Osteocyte (in vitro differentiated cells): ENCODE results near the gene RAB4A. TPM values are rescaled to one million over a fixed set of nuclear protein-coding genes. Genes with fewer than 3 reads are reported as not detected.

Experiments used
- DNase-seq: peaks from one replicate; pipeline ENCODE4 v3.0.0; 2021; ENCODE audit warnings: mixed read lengths; ENCODE audit not compliant: unreplicated experiment; ENCODE audit errors: extremely low spot score
- H3K27ac Mint-ChIP-seq: one replicate; pipeline ENCODE4 v1.8.0; 2021; ENCODE audit warnings: mild to moderate bottlenecking, mixed read lengths; ENCODE audit not compliant: unreplicated experiment
- H3K27me3 Mint-ChIP-seq: one replicate; pipeline ENCODE4 v1.8.0; 2021; ENCODE audit warnings: mixed read lengths; ENCODE audit not compliant: unreplicated experiment
- H3K36me3 Mint-ChIP-seq: one replicate; pipeline ENCODE4 v1.8.0; 2021; ENCODE audit warnings: mixed read lengths; ENCODE audit not compliant: unreplicated experiment
- H3K4me1 Mint-ChIP-seq: one replicate; pipeline ENCODE4 v1.8.0; 2021; ENCODE audit warnings: mixed read lengths; ENCODE audit not compliant: unreplicated experiment
- H3K4me3 Mint-ChIP-seq: one replicate; pipeline ENCODE4 v1.8.0; 2021; ENCODE audit warnings: mild to moderate bottlenecking, moderate library complexity, mixed read lengths; ENCODE audit not compliant: unreplicated experiment
- H3K9me3 Mint-ChIP-seq: one replicate; pipeline ENCODE4 v1.8.0; 2021; ENCODE audit warnings: mixed read lengths; ENCODE audit not compliant: unreplicated experiment
- CTCF ChIP-seq: fragments of 200-600 bp; sonication (generic); IDR thresholded peaks from 2 replicates; pipeline ENCODE4 v1.5.0; 2021; ENCODE audit warnings: antibody characterized with exemption, mild to moderate bottlenecking, moderate library complexity
- total RNA-seq: library from RNA; stranded (reverse); gene quantifications from 2 replicates; pipeline ENCODE4 v1.2.1, GENCODE V29; 2021

Gene RAB4A
- total RNA-seq, 1 donor from 2014 or later: 53.1 TPM

DNA sequence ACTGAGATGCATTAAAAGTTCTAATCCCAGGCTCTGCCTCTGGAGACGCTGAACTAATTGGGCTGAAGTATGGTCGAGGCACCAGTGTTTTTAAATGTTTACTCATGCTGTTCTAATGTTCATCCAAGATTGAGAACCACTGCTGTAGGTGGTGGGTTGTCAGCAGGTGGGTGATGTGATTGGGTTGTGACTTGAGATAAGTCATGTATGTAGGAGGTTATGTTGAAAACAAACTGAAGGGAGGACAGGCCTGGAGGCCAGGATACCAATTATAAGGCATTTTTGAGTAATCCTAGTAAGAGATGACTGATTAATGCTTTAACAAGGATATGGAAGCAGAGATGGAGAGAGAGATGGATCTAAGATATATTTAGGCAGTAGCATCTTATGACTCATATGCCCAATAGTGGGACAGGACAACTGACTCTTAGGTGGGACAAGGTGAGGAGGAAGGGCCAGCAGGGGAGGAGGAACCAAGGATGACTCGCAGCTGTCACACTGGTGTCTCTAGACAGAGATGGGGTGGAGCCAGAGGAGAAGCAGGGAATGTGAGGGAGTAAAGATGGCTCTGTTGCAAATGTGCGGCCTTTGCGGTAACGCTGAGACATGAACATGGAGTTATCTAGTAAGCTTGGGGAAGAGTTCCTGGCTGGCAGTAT, 29.3 kb downstream of the RAB4A start:
- no peaks in the 10 kb centered on the region for H3K9me3 Mint-ChIP-seq
- H3K27me3 Mint-ChIP-seq: no peaks in the 10 kb centered on the region
- peaks cover 30% of the 10 kb centered on the region for H3K36me3 Mint-ChIP-seq
- no peak for TF ChIP-seq CTCF
- no peak overlapping the region for H3K27ac Mint-ChIP-seq
- peaks cover 18% of the 10 kb centered on the region for H3K4me1 Mint-ChIP-seq
- DNase-seq: no peak
- H3K4me3 Mint-ChIP-seq: no peak overlapping the region

GRCh38 chr1:229302740-229303139, 31.8 kb downstream of the RAB4A start:
- no peak for TF ChIP-seq CTCF
- no peak for DNase-seq
- peaks cover 18% of the 10 kb centered on the region for H3K4me1 Mint-ChIP-seq
- H3K36me3 Mint-ChIP-seq: peaks cover 30% of the 10 kb centered on the region
- no peaks in the 10 kb centered on the region for H3K27me3 Mint-ChIP-seq
- H3K9me3 Mint-ChIP-seq: no peaks in the 10 kb centered on the region
- no peak overlapping the region for H3K4me3 Mint-ChIP-seq
- H3K27ac Mint-ChIP-seq: no peak overlapping the region

- TF ChIP-seq CTCF: no peak
- Mint-ChIP-seq H3K4me3 (no peak overlapping the region), H3K4me1 (peaks cover 18% of the 10 kb centered on the region), H3K36me3 (peaks cover 31% of the 10 kb centered on the region), H3K27me3 (no peaks in the 10 kb centered on the region), H3K9me3 (no peaks in the 10 kb centered on the region), H3K27ac (no peak overlapping the region)
- no peak for DNase-seq
These were observed 32.9 kb downstream of the RAB4A start for GRCh38 chr1:229303855-229304254.

GRCh38 chr1:229305392-229305791, 34.5 kb downstream of the RAB4A start:
- no peaks in the 10 kb centered on the region for H3K9me3 Mint-ChIP-seq
- no peak for TF ChIP-seq CTCF
- H3K27me3 Mint-ChIP-seq: no peaks in the 10 kb centered on the region
- no peak overlapping the region for H3K27ac Mint-ChIP-seq
- DNase-seq: no peak
- H3K36me3 Mint-ChIP-seq: peaks cover 27% of the 10 kb centered on the region
- H3K4me1 Mint-ChIP-seq: peaks cover 13% of the 10 kb centered on the region
- H3K4me3 Mint-ChIP-seq: no peak overlapping the region

GRCh38 chr1:229309074-229309473, 38.2 kb downstream of the RAB4A start:
- Mint-ChIP-seq H3K4me1 (no peaks in the 10 kb centered on the region), H3K36me3 (peaks cover 21% of the 10 kb centered on the region), H3K4me3 (no peak overlapping the region), H3K27ac (no peak overlapping the region), H3K27me3 (no peaks in the 10 kb centered on the region), H3K9me3 (no peaks in the 10 kb centered on the region)
- TF ChIP-seq CTCF: no peak
- no peak for DNase-seq
